GM12878 (cell line): ENCODE results near the gene SIK3. TPM values are rescaled to one million over a fixed set of nuclear protein-coding genes. Genes with fewer than 3 reads are reported as not detected.

Source experiments
- ATAC-seq: fragments of 200-7000 bp; cut with Tn5 transposase; 3 replicates; pipeline ENCODE4 v1.9.1; 2020; ENCODE audit warnings: mild to moderate bottlenecking, moderate library complexity
- BruUV-seq: library from RNA; stranded (reverse); fragments of 400-500 nt; replicated peaks from 2 replicates; lab custom pipeline; 2021; lab: Mats Ljungman, UMichigan
- CTCF ChIA-PET: fragments of 300-600 bp; sonication (Branson Sonifier 250); formaldehyde crosslinking; extraction: SDS; loops from one replicate; lab custom pipeline; 2021; ENCODE audit warnings: inconsistent platforms; lab: Yijun Ruan, JAX
- POLR2A ChIA-PET: fragments of 350-600 bp; formaldehyde crosslinking; extraction: SDS; loops from one replicate; lab custom pipeline; 2021; ENCODE audit warnings: inconsistent platforms; lab: Charles Lee
- RAD21 ChIA-PET: fragments of 300-600 bp; sonication (Branson Sonifier 250); formaldehyde crosslinking; loops from one replicate; lab custom pipeline; 2023; ENCODE audit warnings: antibody characterized with exemption; ENCODE audit not compliant: unreplicated experiment; lab: Charles Lee
- SMC1A ChIA-PET: fragments of 300-600 bp; sonication (Branson Sonifier 250); formaldehyde crosslinking; loops from one replicate; lab custom pipeline; 2023; ENCODE audit not compliant: unreplicated experiment, uncharacterized antibody; lab: Charles Lee
- DNase-seq: peaks from one replicate; pipeline ENCODE4 v3.0.0-alpha.2; 2011; ENCODE audit warnings: low read depth, low spot score
- FAIRE-seq: peaks from 3 replicates; lab custom pipeline; 2011; peaks lifted over from hg19 to GRCh38; lab: Jason Lieb, UNC
- H2AFZ ChIP-seq: 2 replicates; pipeline ENCODE4 v1.6.0; 2011; ENCODE audit warnings: low read depth, low read length, control low read depth; ENCODE audit not compliant: control insufficient read depth
- H3K27ac ChIP-seq: 2 replicates; pipeline ENCODE4 v1.5.1; 2011; ENCODE audit warnings: control low read depth; ENCODE audit not compliant: control insufficient read depth, insufficient read depth
- H3K27me3 ChIP-seq, 2 experiments: replicated peaks in 1 of 2; 2 replicates each; pipeline versions ENCODE4 v1.6.0 to v1.6.1; 2011; ENCODE audit warnings: low read length in 1 of 2; ENCODE audit not compliant: control insufficient read depth in 2 of 2, insufficient read depth in 2 of 2
- H3K36me3 ChIP-seq, 2 experiments: 2 replicates each; pipeline ENCODE4 v1.5.1; 2011; ENCODE audit warnings: low read length in 1 of 2; ENCODE audit not compliant: control insufficient read depth in 2 of 2, insufficient read depth in 2 of 2
- H3K4me1 ChIP-seq: 2 replicates; pipeline ENCODE4 v1.6.1; 2011; ENCODE audit warnings: mild to moderate bottlenecking, low read length, moderate library complexity, mixed read lengths; ENCODE audit not compliant: control insufficient read depth, insufficient read depth
- H3K4me2 ChIP-seq: 2 replicates; pipeline ENCODE4 v1.6.0; 2011; ENCODE audit warnings: control low read depth; ENCODE audit not compliant: control insufficient read depth, insufficient read depth
- H3K4me3 ChIP-seq: fragments of 200-600 bp; sonication (generic); 2 replicates; pipeline ENCODE4 v1.5.1; 2016
- H3K79me2 ChIP-seq: 2 replicates; pipeline ENCODE4 v1.6.0; 2011; ENCODE audit warnings: low read length; ENCODE audit not compliant: control insufficient read depth, insufficient read depth
- H3K9ac ChIP-seq: 2 replicates; pipeline ENCODE4 v1.8.0; 2011; ENCODE audit warnings: low read length, control low read depth, mixed read lengths; ENCODE audit not compliant: control insufficient read depth, insufficient read depth
- H3K9me3 ChIP-seq: replicated peaks from 3 replicates; pipeline ENCODE4 v1.5.1; 2011; ENCODE audit warnings: mild to moderate bottlenecking, low read length; ENCODE audit not compliant: control insufficient read depth, insufficient read depth
- H4K20me1 ChIP-seq: 2 replicates; pipeline ENCODE4 v1.6.0; 2011; ENCODE audit not compliant: control insufficient read depth, insufficient read depth
- ATF7 ChIP-seq: fragments of 450-650 bp; IDR thresholded peaks from 2 replicates; pipeline ENCODE4 v1.6.1; 2016; ENCODE audit warnings: low read depth, mild to moderate bottlenecking
- BRCA1 ChIP-seq: IDR thresholded peaks from 2 replicates; pipeline ENCODE4 v1.6.1; 2011; ENCODE audit warnings: low read depth, low read length, improper control_type of control experiment
- ETV6 ChIP-seq, 2 experiments: fragments of 450-650 bp in 1 of 2; IDR thresholded peaks in 1 of 2; conservative IDR thresholded peaks in 1 of 2; 2 replicates each; pipeline ENCODE4 v1.6.1; 2014; ENCODE audit warnings: antibody characterized with exemption in 1 of 2, borderline replicate concordance in 1 of 2, low read depth in 1 of 2, mild to moderate bottlenecking in 1 of 2, moderate library complexity in 1 of 2
- MXI1 ChIP-seq: fragments of 150-350 bp; IDR thresholded peaks from 2 replicates; pipeline ENCODE4 v1.6.1; 2011; ENCODE audit warnings: low read depth, mild to moderate bottlenecking, inconsistent platforms, low read length, improper control_type of control experiment
- NRF1 ChIP-seq: conservative IDR thresholded peaks from 2 replicates; pipeline ENCODE4 v1.6.1; 2011; ENCODE audit warnings: mild to moderate bottlenecking, low read depth, low read length, improper control_type of control experiment
- PAX5 ChIP-seq: IDR thresholded peaks from 2 replicates; pipeline ENCODE4 v1.6.1; 2011; ENCODE audit warnings: low read depth, low read length, borderline replicate concordance
- SIN3A ChIP-seq: IDR thresholded peaks from 2 replicates; pipeline ENCODE4 v1.6.1; 2012; ENCODE audit warnings: low read depth, low read length, improper control_type of control experiment
- TCF7 ChIP-seq: IDR thresholded peaks from 2 replicates; pipeline ENCODE4 v1.6.1; 2014; ENCODE audit warnings: antibody characterized with exemption, borderline replicate concordance
- ZNF207 ChIP-seq: fragments of 450-650 bp; IDR thresholded peaks from 2 replicates; pipeline ENCODE4 v1.6.1; 2014; ENCODE audit warnings: antibody characterized with exemption, mild to moderate bottlenecking, borderline replicate concordance
- WGBS: methylation state at CpG from one replicate; pipeline ENCODE4 v1.1.6; 2016; ENCODE audit warnings: low lambda C conversion rate; ENCODE audit not compliant: insufficient replicate concordance, insufficient coverage; ENCODE audit errors: missing lambda C conversion rate; 5-methylcytosine and 5-hydroxymethylcytosine counted together
- in situ Hi-C: fragments of 300-500 bp; cut with MboI; formaldehyde crosslinking; loops from 9 replicates; pipeline ENCODE4 v1.14.3; 2018; ENCODE audit warnings: mixed read lengths
- intact Hi-C: fragments of 100-400 bp; cut with micrococcal nuclease; formaldehyde crosslinking; loops from one replicate; pipeline ENCODE4 v1.14.2; 2022; ENCODE audit not compliant: unreplicated experiment
- polyA plus RNA-seq, 11 experiments: library from polyadenylated mRNA; depleted of rRNA in 4 of 11; unstranded in 6 of 11; stranded (reverse) in 5 of 11; fragments of >200 nt; fragmentation: Nextera tagmentation in 4 of 11; fragmentation: Illumina TruSeq in 1 of 11; extraction: Ambion mirVana in 4 of 11; extraction: Trizol in 1 of 11; gene quantifications; 1 replicate in 1 of 11; 2 replicates in 10 of 11; pipeline versions ENCODE4 v1.2.1 to v1.2.3, GENCODE V29; 2011 to 2016; ENCODE audit warnings: inconsistent platforms in 2 of 11, missing spikeins in 2 of 11, low read depth in 1 of 11
- total RNA-seq, 4 experiments: library from RNA; depleted of rRNA in 3 of 4; stranded (reverse); fragments of >200 nt in 3 of 4; fragmentation: Illumina TruSeq in 1 of 4; extraction: Trizol in 1 of 4; gene quantifications; 2 replicates each; pipeline versions ENCODE4 v1.2.1 to v1.2.3, GENCODE V29; 2013 to 2021
- TF ChIP-seq, protein P1 (sequence below): fragments of 450-650 bp; IDR thresholded peaks from 2 replicates; pipeline ENCODE4 v1.6.1; 2017; ENCODE audit warnings: mild to moderate bottlenecking, low read depth, inconsistent platforms; ENCODE audit not compliant: poor library complexity, severe bottlenecking
- TF ChIP-seq, protein P2 (sequence below): IDR thresholded peaks from 2 replicates; pipeline ENCODE4 v1.6.1; 2012; ENCODE audit warnings: low read length, inconsistent platforms
- TF ChIP-seq, protein P3 (sequence below): IDR thresholded peaks from 2 replicates; pipeline ENCODE4 v1.6.1; 2011; ENCODE audit warnings: borderline replicate concordance, low read depth, mild to moderate bottlenecking, moderate library complexity, mixed read lengths, low read length; ENCODE audit not compliant: insufficient read depth; ENCODE audit errors: extremely low read length
- TF ChIP-seq, protein P4 (sequence below): fragments of 450-650 bp; IDR thresholded peaks from 2 replicates; pipeline ENCODE4 v1.6.1; 2017; ENCODE audit warnings: mild to moderate bottlenecking, moderate library complexity

Gene SIK3
- total and polyA plus RNA-seq, 10 of the 15 experiments (the other 5 are each of a cell fraction or from before 2014, with no cell fraction given) = 2.5 to 31.9 (median 11.1) TPM

DNA sequence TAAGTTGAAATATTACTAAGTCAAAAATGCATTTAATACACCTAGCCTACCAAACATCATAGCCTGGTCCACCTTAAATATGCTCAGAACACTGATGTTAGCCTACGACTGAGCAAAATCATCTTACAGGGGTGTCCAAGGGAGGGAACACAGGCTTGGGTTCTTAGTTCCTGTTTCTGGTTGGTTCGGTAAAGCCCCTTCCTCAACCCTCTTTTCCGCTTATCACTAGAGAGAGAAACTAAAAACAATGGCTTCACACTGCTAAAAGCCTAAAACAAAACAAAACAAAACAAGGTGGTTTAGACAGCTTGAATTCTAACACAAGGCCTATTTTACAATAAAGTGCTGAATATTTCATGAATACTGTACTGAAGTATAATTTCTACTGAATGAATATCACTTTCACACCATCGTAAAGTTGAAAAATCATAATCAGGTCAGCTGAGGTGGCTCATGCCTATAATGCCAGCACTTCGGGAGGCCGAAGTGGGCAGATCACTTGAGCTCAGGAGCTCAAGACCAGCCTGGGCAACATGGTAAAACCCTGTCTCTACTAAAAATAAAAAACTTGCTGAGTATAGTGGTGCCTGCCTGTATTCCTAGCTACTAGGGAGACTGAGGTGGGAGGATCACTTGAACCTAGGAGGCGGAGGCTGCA, 118.0 kb downstream of the SIK3 start:
- WGBS = 12% methylated on average over 7 of the region's 7 CpGs
- Histone ChIP-seq H3K4me3 (peak overlapping the region; percentile 51; the same call in 1 of the 2 replicates), H3K36me3 (no peaks in the 10 kb centered on the region; a peak in 1 of 4 replicates), H3K9me3 (no peaks in the 10 kb centered on the region), H3K4me1 (peaks cover 29% of the 10 kb centered on the region), H3K4me2 (peak overlapping the region; percentile 83), H3K27me3 (no peaks in the 10 kb centered on the region), H3K27ac (peak overlapping the region; percentile 73), H3K79me2 (peaks cover 14% of the 10 kb centered on the region), H4K20me1 (no peaks in the 10 kb centered on the region), H2AFZ (peak overlapping the region; percentile 37), H3K9ac (peak overlapping the region; percentile 24; the same call in 1 of the 2 replicates)
- peak; percentile 71 for DNase-seq
- SMC1A ChIA-PET = interaction anchor here (0.9 to 1.8 kb wide), 14 partner anchors 9 to 209 kb away, joined by 3 to 6 read pairs (median 4); no protein-coding TSS in a partner anchor
- ATAC-seq = peak; percentile 98
- intact Hi-C loops = loop anchor here (2.0 kb wide), 1 partner anchor 117 kb away; no protein-coding TSS in a partner anchor
- in situ Hi-C loops = no loop called here
- RAD21 ChIA-PET = interaction anchor here (0.8 to 1.7 kb wide), 8 partner anchors 20 to 127 kb away, joined by 3 to 6 read pairs (median 4); no protein-coding TSS in a partner anchor
- CTCF ChIA-PET = interaction anchor here (0.7 to 1.2 kb wide), 2 partner anchors 40 to 126 kb away, joined by 3 to 4 read pairs; no protein-coding TSS in a partner anchor
- FAIRE-seq = no peak
- POLR2A ChIA-PET = interaction anchor here (0.5 to 1.1 kb wide), 5 partner anchors 14 to 196 kb away, joined by 3 to 13 read pairs (median 4); no protein-coding TSS in a partner anchor
- BruUV-seq = no TSS peak
- TF ChIP-seq SIN3A (no peak), ZNF207 (no peak), BRCA1 (no peak), PAX5 (no peak), ETV6 (conservative IDR thresholded peaks at IDR 0.05 in 1 of 2, IDR thresholded peaks at IDR 0.05 in 1 of 2; ENCODE audit: borderline replicate concordance in 1 of 2, low read depth in 1 of 2) (peak in 1 of 2 experiments; percentile 48; a peak in 1 of 4 replicates), NRF1 (no peak), MXI1 (no peak), TCF7 (no peak), ATF7 (0 out of 2 replicates have a peak, but pooled peaks have one; percentile 31)
- TF ChIP-seq, protein P1, sequence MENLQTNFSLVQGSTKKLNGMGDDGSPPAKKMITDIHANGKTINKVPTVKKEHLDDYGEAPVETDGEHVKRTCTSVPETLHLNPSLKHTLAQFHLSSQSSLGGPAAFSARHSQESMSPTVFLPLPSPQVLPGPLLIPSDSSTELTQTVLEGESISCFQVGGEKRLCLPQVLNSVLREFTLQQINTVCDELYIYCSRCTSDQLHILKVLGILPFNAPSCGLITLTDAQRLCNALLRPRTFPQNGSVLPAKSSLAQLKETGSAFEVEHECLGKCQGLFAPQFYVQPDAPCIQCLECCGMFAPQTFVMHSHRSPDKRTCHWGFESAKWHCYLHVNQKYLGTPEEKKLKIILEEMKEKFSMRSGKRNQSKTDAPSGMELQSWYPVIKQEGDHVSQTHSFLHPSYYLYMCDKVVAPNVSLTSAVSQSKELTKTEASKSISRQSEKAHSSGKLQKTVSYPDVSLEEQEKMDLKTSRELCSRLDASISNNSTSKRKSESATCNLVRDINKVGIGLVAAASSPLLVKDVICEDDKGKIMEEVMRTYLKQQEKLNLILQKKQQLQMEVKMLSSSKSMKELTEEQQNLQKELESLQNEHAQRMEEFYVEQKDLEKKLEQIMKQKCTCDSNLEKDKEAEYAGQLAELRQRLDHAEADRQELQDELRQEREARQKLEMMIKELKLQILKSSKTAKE = peak; percentile 40
- TF ChIP-seq, protein P2, sequence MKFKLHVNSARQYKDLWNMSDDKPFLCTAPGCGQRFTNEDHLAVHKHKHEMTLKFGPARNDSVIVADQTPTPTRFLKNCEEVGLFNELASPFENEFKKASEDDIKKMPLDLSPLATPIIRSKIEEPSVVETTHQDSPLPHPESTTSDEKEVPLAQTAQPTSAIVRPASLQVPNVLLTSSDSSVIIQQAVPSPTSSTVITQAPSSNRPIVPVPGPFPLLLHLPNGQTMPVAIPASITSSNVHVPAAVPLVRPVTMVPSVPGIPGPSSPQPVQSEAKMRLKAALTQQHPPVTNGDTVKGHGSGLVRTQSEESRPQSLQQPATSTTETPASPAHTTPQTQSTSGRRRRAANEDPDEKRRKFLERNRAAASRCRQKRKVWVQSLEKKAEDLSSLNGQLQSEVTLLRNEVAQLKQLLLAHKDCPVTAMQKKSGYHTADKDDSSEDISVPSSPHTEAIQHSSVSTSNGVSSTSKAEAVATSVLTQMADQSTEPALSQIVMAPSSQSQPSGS = peak; percentile 37; the same call in 1 of the 2 replicates
- TF ChIP-seq, protein P3, sequence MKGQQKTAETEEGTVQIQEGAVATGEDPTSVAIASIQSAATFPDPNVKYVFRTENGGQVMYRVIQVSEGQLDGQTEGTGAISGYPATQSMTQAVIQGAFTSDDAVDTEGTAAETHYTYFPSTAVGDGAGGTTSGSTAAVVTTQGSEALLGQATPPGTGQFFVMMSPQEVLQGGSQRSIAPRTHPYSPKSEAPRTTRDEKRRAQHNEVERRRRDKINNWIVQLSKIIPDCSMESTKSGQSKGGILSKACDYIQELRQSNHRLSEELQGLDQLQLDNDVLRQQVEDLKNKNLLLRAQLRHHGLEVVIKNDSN = no peak
- TF ChIP-seq, protein P4, sequence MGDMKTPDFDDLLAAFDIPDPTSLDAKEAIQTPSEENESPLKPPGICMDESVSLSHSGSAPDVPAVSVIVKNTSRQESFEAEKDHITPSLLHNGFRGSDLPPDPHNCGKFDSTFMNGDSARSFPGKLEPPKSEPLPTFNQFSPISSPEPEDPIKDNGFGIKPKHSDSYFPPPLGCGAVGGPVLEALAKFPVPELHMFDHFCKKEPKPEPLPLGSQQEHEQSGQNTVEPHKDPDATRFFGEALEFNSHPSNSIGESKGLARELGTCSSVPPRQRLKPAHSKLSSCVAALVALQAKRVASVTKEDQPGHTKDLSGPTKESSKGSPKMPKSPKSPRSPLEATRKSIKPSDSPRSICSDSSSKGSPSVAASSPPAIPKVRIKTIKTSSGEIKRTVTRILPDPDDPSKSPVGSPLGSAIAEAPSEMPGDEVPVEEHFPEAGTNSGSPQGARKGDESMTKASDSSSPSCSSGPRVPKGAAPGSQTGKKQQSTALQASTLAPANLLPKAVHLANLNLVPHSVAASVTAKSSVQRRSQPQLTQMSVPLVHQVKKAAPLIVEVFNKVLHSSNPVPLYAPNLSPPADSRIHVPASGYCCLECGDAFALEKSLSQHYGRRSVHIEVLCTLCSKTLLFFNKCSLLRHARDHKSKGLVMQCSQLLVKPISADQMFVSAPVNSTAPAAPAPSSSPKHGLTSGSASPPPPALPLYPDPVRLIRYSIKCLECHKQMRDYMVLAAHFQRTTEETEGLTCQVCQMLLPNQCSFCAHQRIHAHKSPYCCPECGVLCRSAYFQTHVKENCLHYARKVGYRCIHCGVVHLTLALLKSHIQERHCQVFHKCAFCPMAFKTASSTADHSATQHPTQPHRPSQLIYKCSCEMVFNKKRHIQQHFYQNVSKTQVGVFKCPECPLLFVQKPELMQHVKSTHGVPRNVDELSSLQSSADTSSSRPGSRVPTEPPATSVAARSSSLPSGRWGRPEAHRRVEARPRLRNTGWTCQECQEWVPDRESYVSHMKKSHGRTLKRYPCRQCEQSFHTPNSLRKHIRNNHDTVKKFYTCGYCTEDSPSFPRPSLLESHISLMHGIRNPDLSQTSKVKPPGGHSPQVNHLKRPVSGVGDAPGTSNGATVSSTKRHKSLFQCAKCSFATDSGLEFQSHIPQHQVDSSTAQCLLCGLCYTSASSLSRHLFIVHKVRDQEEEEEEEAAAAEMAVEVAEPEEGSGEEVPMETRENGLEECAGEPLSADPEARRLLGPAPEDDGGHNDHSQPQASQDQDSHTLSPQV = no peak
